HFF-Myc (cell line): ENCODE measurements around the gene COL8A1.

ENCODE experiments used
- DNase-seq: peaks from one replicate; pipeline ENCODE4 v3.0.0-alpha.2; 2011; ENCODE audit warnings: low read depth; ENCODE audit errors: extremely low read depth
- H3K4me3 ChIP-seq: replicated peaks from 2 replicates; pipeline ENCODE4 v1.5.1; 2011; ENCODE audit warnings: low read depth, mild to moderate bottlenecking, control low read depth, low read length
- TF ChIP-seq, protein P1 (sequence below): IDR thresholded peaks from 2 replicates; pipeline ENCODE4 v1.5.1; 2012; ENCODE audit warnings: mild to moderate bottlenecking, low read depth, low read length, control low read depth; ENCODE audit errors: missing control alignments

Gene COL8A1

DNA sequence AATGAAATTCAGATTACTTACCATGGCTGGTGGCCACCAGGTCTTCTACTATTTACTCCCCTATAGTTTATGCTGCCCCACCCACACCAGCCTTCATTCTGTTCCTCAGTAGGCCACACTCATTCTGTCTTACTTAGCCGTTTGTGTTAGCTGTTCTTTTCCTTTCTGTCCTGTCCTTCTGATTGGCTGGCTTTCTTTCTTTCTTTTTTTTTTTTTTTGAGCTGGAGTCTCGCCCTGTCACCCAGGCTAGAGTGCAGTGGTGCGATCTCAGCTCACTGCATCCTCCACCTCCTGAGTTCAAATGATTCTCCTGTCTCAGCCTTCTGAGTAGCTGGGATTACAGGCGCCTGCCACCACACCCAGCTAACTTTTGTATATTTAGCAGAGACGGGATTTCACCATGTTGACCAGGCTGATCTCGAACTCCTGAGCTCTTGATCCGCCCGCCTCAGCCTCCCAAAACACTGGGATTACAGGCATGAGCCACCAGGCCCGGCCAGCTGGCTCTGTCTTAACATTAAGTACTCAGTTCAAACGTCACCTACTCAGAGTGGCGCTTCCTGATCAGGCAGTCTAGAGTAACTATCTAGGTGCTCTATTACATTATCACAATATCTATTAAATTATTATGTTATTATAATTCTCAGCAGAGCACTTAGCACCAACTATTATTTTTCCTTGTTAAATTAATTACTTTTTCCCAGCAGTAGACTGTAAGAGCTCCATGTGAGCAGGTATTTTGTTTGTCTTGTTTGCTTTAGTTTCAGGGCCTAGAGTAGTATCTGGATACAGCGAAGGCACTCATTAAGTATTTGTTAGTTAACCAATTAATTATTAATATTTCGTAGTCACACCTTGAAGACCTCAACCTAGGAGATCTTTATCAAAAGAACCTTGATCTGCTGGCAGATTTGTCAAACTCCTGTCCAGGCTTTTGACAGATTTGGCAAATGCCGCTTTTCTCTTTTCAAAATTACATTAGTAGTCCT lies 185.6 kb downstream of the COL8A1 start:
- TF ChIP-seq, protein P1, sequence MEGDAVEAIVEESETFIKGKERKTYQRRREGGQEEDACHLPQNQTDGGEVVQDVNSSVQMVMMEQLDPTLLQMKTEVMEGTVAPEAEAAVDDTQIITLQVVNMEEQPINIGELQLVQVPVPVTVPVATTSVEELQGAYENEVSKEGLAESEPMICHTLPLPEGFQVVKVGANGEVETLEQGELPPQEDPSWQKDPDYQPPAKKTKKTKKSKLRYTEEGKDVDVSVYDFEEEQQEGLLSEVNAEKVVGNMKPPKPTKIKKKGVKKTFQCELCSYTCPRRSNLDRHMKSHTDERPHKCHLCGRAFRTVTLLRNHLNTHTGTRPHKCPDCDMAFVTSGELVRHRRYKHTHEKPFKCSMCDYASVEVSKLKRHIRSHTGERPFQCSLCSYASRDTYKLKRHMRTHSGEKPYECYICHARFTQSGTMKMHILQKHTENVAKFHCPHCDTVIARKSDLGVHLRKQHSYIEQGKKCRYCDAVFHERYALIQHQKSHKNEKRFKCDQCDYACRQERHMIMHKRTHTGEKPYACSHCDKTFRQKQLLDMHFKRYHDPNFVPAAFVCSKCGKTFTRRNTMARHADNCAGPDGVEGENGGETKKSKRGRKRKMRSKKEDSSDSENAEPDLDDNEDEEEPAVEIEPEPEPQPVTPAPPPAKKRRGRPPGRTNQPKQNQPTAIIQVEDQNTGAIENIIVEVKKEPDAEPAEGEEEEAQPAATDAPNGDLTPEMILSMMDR: no peak
- no peak for DNase-seq
- no peak overlapping the region for H3K4me3 ChIP-seq

DNA sequence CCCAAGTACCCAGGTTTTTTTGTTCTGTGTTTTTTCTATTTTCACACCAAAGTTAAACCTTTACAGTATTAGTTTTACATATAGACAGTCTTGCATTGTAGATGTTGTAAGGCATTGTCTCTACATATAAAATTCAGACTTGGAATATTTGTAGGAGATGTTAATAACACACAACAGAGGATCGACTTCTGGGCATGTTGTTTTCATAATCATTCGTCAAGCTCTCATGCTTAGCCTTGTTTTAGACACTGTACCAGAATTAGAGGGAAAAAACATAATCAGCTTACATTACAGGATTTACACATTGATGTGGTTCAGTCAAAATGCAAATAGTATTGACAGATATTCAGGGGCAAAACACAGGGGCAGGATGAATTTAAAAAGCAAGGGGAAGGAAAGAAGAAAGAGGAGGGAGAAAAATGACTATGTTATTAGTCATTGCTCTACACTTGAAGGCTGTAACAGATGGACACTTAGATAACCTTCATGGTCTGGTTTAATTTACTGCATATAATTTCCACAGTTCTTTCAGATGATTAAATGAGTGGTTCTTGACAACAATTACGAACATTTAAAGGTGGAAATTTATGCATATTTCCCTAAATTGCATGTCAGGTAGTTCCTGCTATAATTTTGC lies 186.7 kb downstream of the COL8A1 start:
- DNase-seq: no peak
- TF ChIP-seq, protein P1: no peak
- H3K4me3 ChIP-seq: no peak overlapping the region

DNA sequence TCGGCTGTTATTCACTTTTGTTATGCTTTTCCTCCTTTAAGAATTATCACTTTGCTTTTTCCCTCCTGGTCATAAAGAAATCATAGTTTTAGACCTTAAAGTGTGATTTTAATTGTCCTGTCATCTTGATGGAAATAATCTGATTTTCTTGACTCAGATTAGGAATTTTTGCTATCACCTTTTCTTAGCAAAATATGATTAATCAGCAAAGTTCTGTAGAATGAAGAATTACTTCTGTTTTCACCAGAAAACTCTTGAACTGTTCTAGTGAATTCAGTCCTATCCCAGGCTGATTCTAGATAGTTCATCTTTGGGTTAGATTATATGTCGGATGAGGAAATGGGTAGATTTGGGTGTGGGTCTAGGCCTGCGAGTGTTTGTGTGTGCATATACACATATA lies 191.4 kb downstream of the COL8A1 start:
- TF ChIP-seq, protein P1: no peak
- no peak for DNase-seq

DNA sequence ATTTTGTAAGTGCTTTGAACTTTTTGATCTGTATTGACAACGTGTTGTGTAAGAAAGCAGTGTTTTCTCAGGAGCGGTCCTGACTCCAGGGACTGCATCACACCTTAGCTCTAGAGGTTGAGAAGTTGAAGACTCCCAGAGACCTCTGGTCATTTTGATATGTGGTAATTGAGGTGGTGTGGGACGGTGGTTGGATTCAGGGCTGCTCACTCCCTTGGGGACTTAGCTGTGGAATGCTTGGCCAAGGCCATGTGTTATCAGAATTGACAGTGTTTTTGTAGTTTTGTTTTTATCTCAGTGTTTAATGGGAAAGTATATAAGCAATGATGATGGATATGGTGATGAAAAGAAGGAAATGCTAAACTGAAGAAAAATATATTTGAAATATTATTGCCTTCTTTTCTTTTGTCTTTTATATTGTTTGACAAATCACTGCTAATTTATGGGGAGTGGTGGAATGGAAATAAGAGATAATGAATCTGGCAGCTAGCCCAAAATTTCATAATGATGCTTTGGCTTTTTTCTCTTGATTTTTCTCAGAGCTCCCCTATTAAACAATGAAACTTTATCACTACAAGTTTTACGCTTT lies 195.3 kb downstream of the COL8A1 start:
- no peak for DNase-seq
- no peak overlapping the region for H3K4me3 ChIP-seq
- TF ChIP-seq, protein P1: no peak

More for the DNA sequence above, 191.4 kb downstream of the COL8A1 start:
- no peak overlapping the region for H3K4me3 ChIP-seq

DNA sequence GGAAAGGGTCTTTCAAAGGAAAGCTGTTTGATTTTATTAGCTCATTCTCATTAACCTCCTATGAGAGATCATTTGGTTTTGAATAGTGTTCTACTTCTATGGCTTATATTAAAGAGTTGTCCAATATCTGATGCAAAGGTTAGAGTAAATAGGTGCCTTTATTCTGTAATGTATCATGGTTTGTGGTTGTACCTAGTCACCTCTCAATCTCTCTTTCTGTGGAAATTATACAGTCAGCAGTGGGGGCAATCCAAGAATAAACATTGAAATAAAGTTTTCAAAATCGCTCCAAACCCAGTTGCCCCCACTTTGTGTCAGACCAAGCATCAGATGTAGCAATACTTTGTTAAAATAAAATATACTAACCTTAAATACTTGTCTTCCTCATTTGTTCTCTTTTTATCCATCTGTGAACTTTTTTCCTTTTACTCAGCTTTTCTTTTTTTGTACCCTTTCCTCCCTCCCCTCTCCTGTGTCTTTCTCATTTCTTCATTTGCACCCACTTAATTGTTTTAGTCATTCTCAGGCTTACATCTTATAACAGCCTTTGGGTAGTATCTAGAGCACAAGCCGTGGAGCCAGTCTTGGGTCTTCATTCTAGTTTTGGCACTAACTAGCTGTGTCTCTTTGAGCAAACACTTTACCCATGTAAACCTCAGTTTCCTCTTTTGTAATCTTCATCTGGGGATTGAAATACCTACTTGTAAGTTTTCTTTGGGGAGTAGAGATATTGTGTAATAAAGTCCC lies 196.0 kb downstream of the COL8A1 start:
- H3K4me3 ChIP-seq: no peak overlapping the region
- no peak for DNase-seq
- TF ChIP-seq, protein P1: no peak

DNA sequence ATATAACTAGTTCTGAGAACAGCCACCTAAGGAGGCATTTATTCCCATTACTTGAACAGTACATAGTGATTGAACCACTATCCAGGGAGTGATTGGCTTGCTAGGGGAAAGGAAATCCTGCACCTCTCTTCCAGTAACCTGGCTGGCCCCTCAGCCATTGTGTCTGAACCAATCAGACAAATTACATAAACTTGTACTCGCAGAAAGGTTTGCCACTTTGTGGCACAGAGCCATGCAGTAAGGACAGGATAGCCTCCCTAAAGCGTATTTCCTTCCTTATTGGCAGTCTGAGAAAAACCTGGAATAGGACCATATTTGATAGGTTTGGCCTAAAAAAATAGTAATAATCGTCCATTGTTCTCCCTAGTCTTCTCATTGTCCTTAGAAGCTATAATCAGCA lies 198.3 kb downstream of the COL8A1 start:
- TF ChIP-seq, protein P1: no peak
- no peak overlapping the region for H3K4me3 ChIP-seq
- no peak for DNase-seq
